NOMO-1 (cell line): Measurements from ENCODE around the gene ST3GAL3.
"Not testable (repeated sequence)": the region's sequence is repeated elsewhere in the genome, so short reads cannot be mapped to it uniquely, and the experiment has no call there.

ENCODE experiments used
- DNase-seq, 2 experiments: peaks; one replicate each; lab custom pipeline; 2025; ENCODE audit not compliant: unreplicated experiment in 2 of 2; lab: John Stamatoyannopoulos, UW

The ST3GAL3 gene

GRCh38 chr1:43699281-43699680, 8.1 kb upstream of the ST3GAL3 start:
- no peak for DNase-seq

GRCh38 chr1:43703836-43704235, 3.5 kb upstream of the ST3GAL3 start:
- no peak for DNase-seq

GRCh38 chr1:43704838-43705237, 2.5 kb upstream of the ST3GAL3 start:
- no peak for DNase-seq

- peak in 1 of 2 experiments; percentile 20 for DNase-seq
These were observed 2.0 kb upstream of the ST3GAL3 start for GRCh38 chr1:43705334-43705733.

GRCh38 chr1:43705982-43706597, 1.2 kb upstream of the ST3GAL3 start:
- DNase-seq, result no peak

GRCh38 chr1:43706598-43707189, 642 bp upstream of the ST3GAL3 start:
- DNase-seq, result peak; percentile 14 to 33

- peak in 1 of 2 experiments; percentile 4 for DNase-seq
These were observed 670 bp downstream of the ST3GAL3 start for GRCh38 chr1:43708002-43708410.

- peak in 1 of 2 experiments; percentile 1 for DNase-seq
These were observed 3.7 kb downstream of the ST3GAL3 start for GRCh38 chr1:43711049-43711448.

GRCh38 chr1:43711524-43712386, 4.4 kb downstream of the ST3GAL3 start:
- DNase-seq, result no peak

- no peak for DNase-seq
These were observed 9.4 kb downstream of the ST3GAL3 start for GRCh38 chr1:43716559-43717281.

GRCh38 chr1:43719063-43719462, 11.7 kb downstream of the ST3GAL3 start:
- DNase-seq, result no peak

GRCh38 chr1:43719670-43720419, 12.5 kb downstream of the ST3GAL3 start:
- not testable (repeated sequence) for DNase-seq

- no peak for DNase-seq
These were observed 15.5 kb downstream of the ST3GAL3 start for GRCh38 chr1:43722810-43723209.

GRCh38 chr1:43729816-43730463, 22.6 kb downstream of the ST3GAL3 start:
- DNase-seq, result no peak

- no peak for DNase-seq
These were observed 24.7 kb downstream of the ST3GAL3 start for GRCh38 chr1:43731867-43732531.

- no peak for DNase-seq
These were observed 29.5 kb downstream of the ST3GAL3 start for GRCh38 chr1:43736819-43737218.

GRCh38 chr1:43742026-43742425, 34.7 kb downstream of the ST3GAL3 start:
- DNase-seq, result no peak

GRCh38 chr1:43743206-43743605, 35.9 kb downstream of the ST3GAL3 start:
- DNase-seq, result no peak

GRCh38 chr1:43747736-43748135, 40.4 kb downstream of the ST3GAL3 start:
- DNase-seq, result no peak
